Fibroblast of the aortic adventitia (primary cell): ENCODE results near the gene ANKFN1. TPM values are rescaled to one million over a fixed set of nuclear protein-coding genes. Genes with fewer than 3 reads are reported as not detected.

ENCODE experiments used
- DNase-seq: peaks from one replicate; pipeline ENCODE4 v3.0.0-alpha.2; 2010; ENCODE audit warnings: low read depth
- H3K4me3 ChIP-seq: 2 replicates; pipeline ENCODE4 v1.5.1; 2011; ENCODE audit warnings: low read depth, mild to moderate bottlenecking, control low read depth, low read length, moderate library complexity
- total RNA-seq: library from RNA; depleted of rRNA; stranded (reverse); fragments of >200 nt; gene quantifications from 2 replicates; pipeline ENCODE4 v1.2.3, GENCODE V29; 2012; ENCODE audit warnings: low replicate concordance
- TF ChIP-seq, protein P1 (sequence below): IDR thresholded peaks from 2 replicates; pipeline ENCODE4 v1.5.1; 2011; ENCODE audit warnings: mild to moderate bottlenecking, low read length, control low read depth, inconsistent platforms; ENCODE audit not compliant: insufficient read depth

Gene ANKFN1
- total RNA-seq, 1 donor: not detected

DNA sequence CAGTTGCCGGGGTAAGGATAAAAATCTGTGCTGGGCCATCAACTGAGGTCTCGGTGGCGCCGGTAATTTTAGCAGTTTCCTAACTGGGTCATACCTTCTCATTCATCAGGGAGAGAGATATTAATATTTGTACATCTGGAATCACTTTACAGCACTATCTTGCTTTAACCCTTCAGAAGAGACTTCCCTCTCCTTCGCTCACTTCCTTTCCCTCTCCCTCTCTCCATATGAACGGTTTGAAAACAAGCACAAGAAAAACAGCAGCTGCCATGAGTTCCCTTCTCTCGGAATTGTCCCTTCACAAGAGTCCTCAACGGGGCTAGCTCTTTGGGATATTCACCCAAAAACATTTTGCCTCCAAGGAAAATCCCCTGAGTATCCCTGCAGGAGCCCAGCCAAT lies 295.9 kb downstream of the ANKFN1 start:
- H3K4me3 ChIP-seq: no peak overlapping the region
- TF ChIP-seq, protein P1, sequence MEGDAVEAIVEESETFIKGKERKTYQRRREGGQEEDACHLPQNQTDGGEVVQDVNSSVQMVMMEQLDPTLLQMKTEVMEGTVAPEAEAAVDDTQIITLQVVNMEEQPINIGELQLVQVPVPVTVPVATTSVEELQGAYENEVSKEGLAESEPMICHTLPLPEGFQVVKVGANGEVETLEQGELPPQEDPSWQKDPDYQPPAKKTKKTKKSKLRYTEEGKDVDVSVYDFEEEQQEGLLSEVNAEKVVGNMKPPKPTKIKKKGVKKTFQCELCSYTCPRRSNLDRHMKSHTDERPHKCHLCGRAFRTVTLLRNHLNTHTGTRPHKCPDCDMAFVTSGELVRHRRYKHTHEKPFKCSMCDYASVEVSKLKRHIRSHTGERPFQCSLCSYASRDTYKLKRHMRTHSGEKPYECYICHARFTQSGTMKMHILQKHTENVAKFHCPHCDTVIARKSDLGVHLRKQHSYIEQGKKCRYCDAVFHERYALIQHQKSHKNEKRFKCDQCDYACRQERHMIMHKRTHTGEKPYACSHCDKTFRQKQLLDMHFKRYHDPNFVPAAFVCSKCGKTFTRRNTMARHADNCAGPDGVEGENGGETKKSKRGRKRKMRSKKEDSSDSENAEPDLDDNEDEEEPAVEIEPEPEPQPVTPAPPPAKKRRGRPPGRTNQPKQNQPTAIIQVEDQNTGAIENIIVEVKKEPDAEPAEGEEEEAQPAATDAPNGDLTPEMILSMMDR: no peak
- no peak for DNase-seq

DNA sequence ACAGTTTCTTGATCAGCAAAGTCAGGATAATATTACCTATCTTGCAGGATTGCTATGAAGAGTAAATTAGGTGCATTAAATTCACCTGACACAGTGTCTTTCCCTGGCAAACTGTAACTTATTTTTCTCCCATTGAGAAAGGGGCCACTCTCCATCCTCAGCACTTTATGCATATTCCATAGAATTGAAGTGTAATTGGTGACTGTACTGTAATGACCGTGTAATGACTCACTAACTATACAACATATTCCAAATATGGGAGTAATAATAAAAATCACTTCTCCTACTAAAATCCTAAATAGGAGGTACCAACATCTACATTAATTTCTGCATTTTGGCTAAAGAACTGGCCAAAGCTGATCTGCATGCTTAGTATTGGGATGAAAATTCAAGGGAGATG lies 298.4 kb downstream of the ANKFN1 start:
- no peak for DNase-seq
- H3K4me3 ChIP-seq: no peak overlapping the region
- TF ChIP-seq, protein P1: no peak

DNA sequence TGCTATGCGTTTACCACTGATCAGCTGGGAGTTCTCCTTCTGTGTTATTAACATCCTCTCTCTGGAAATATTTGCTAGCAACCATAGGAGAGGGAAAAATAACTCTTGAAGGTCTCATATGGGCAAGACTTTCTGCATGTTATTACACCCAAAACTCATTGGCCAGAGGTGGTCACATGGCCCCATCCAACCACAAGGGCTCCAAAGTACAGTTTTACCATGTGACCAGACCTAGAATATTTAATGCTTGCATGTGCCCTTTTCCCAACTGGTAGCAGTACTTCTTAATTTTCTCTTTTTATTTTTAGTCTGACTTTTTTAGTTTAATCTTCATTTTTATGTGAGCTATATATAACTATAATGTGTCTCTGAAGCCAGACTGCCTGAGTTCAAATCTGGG lies 299.2 kb downstream of the ANKFN1 start:
- no peak for DNase-seq
- H3K4me3 ChIP-seq: no peak overlapping the region
- TF ChIP-seq, protein P1: no peak

DNA sequence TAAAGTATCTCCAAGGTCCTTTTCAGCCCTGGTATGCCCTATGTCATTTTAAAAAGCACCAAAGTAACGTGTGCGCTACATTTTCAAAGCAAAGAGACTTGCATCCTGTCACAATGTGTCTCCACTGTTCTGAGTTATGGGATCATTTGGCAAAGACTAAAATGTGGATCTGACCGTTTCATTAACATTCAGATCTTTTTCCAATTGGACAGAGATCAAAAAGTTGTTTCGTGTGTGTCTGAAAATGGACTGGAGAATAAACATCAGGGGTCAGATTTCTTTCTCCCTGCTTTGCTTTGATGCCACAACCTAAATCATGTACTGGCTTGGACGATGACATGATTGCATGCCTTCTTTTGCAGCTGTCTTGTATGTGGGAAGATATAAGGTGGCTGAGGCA lies 304.2 kb downstream of the ANKFN1 start:
- no peak for DNase-seq
- no peak overlapping the region for H3K4me3 ChIP-seq
- TF ChIP-seq, protein P1: no peak

DNA sequence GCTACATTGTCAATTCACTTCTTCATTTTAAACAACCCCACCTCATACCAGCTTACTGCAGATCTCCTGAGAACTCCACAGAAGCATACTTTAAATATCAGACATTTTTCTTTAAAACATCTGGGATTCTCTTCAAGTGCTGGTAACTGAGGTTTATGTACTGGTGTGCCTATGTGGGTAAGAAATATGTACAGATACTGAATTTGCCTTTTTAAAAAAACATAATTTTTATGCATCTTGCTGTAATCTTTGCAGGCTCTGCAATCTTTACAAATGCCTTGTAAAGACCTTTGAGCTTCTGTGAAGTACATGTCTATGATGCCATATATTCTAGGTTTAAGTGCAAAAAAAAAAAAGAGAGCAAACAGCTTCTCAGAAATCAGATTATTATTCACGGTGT lies 312.6 kb downstream of the ANKFN1 start:
- no peak for DNase-seq
- TF ChIP-seq, protein P1: no peak

DNA sequence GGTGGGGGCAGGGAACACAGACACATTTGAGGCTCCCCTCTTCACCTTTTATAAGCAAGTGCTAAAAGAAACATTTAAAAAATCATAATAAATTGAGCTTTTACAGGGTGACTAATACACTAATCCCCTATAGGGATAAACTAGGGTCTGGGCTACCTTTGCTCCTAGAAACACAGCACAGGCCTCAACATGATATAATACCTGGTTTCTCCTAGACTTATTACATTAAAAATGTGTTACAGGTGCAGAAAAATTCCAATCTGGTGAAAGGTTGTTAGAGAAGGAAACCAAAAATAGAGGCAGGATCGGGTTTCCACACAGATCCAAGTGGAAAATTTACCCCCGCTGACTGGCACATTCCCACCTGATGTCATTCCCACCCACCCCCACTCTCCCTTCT lies 315.6 kb downstream of the ANKFN1 start:
- no peak for DNase-seq
- no peak overlapping the region for H3K4me3 ChIP-seq
- TF ChIP-seq, protein P1: no peak

More for the DNA sequence above, 312.6 kb downstream of the ANKFN1 start:
- H3K4me3 ChIP-seq: no peak overlapping the region

DNA sequence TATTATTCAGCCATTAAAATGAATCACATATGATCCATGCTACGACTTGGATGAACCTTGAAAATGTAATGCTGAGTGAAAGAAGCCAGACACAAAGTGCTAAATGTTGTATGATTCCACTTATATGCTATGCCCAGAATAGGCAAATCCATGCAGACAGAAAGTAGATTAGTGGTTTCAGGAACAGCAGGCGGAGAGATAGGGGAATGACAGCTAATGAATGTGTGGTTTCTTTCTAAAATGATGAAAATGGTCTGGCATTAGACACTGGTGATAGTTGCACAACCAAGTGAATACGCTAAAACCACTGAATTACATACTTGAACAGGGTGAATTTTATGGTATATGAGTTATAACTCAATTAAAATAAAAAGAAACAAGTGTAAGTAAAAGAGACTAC lies 318.4 kb downstream of the ANKFN1 start:
- no peak for DNase-seq
- no peak overlapping the region for H3K4me3 ChIP-seq
- TF ChIP-seq, protein P1: no peak
